Lung microvascular endothelial cell (primary cell): ENCODE results near the gene CMPK1. TPM values are rescaled to one million over a fixed set of nuclear protein-coding genes. Genes with fewer than 3 reads are reported as not detected.

Experiments used
- DNase-seq, 2 donors: peaks; one replicate each; pipeline versions ENCODE4 v3.0.0 to v3.0.0-alpha.2; 2010; ENCODE audit warnings: low read depth in 2 of 2
- total RNA-seq: library from RNA; depleted of rRNA; stranded (reverse); fragments of >200 nt; gene quantifications from 2 replicates; pipeline ENCODE4 v1.2.1, GENCODE V29; 2014

CMPK1 gene
- total RNA-seq, 1 donor from 2014 or later, result 80.2 TPM

GRCh38 chr1:47423872-47424271 lies 90.3 kb downstream of the CMPK1 start:
- DNase-seq, result no peak

GRCh38 chr1:47424336-47424982 lies 90.9 kb downstream of the CMPK1 start:
- DNase-seq, result peak; percentile 45 to 66

Other genes starting within 250 kb of the CMPK1 start
- gene CYP4A22, start 196.3 kb upstream of the CMPK1 start, total RNA-seq, result not detected in 2 replicates
- not detected in 2 replicates for gene PDZK1IP1, start 143.8 kb upstream of the CMPK1 start, total RNA-seq
- gene TAL1, start 101.6 kb upstream of the CMPK1 start, total RNA-seq, result 51.0 and 58.1 TPM in 2 replicates
- gene STIL, start 19.6 kb upstream of the CMPK1 start, total RNA-seq, result 2.6 and 5.2 TPM in 2 replicates
- gene FOXE3, start 82.5 kb downstream of the CMPK1 start, total RNA-seq, result not detected in 2 replicates
- gene FOXD2, start 104.3 kb downstream of the CMPK1 start, total RNA-seq, result under 0.01 TPM in 2 replicates